ENCODE results near the gene URB2. TPM values are rescaled to one million over a fixed set of nuclear protein-coding genes. Genes with fewer than 3 reads are reported as not detected.

The URB2 gene
- total and polyA plus RNA-seq, 2 experiments from 2014 or later, result 4.7 to 7.5 TPM

GRCh38 chr1:229600229-229600628 is 25.8 kb upstream of the URB2 start:
- H3K36me3 ChIP-seq, result no peaks in the 10 kb centered on the region
- H3K4me1 ChIP-seq (ENCODE audit: low read depth), result peaks cover 8% of the 10 kb centered on the region
- H3K4me3 ChIP-seq, result no peak overlapping the region
- DNase-seq (ENCODE audit: low read depth in 1 of 2, low spot score in 1 of 2), result no peak
- H3K27ac ChIP-seq, result no peak overlapping the region
- no peak for TF ChIP-seq CTCF (IDR thresholded peaks at IDR 0.05; ENCODE audit: low read depth, low read length)
- no peaks in the 10 kb centered on the region for H3K27me3 ChIP-seq
- no peaks in the 10 kb centered on the region for H3K9me3 ChIP-seq (ENCODE audit: low read depth)

- Histone ChIP-seq H3K36me3 (peaks cover 11% of the 10 kb centered on the region), H3K4me3 (no peak overlapping the region), H3K27ac (no peak overlapping the region), H3K4me1 (ENCODE audit: low read depth) (peaks cover 8% of the 10 kb centered on the region), H3K9me3 (ENCODE audit: low read depth) (no peaks in the 10 kb centered on the region), H3K27me3 (no peaks in the 10 kb centered on the region)
- TF ChIP-seq CTCF (IDR thresholded peaks at IDR 0.05; ENCODE audit: low read depth, low read length), result no peak
- no peak for DNase-seq (ENCODE audit: low read depth in 1 of 2, low spot score in 1 of 2)
Measured at GRCh38 chr1:229603371-229604005, 22.6 kb upstream of the URB2 start.

GRCh38 chr1:229607370-229607769 is 18.7 kb upstream of the URB2 start:
- Histone ChIP-seq H3K27ac (no peak overlapping the region), H3K4me1 (ENCODE audit: low read depth) (peaks cover 7% of the 10 kb centered on the region), H3K27me3 (no peaks in the 10 kb centered on the region), H3K36me3 (peaks cover 29% of the 10 kb centered on the region), H3K4me3 (no peak overlapping the region), H3K9me3 (ENCODE audit: low read depth) (no peaks in the 10 kb centered on the region)
- TF ChIP-seq CTCF (IDR thresholded peaks at IDR 0.05; ENCODE audit: low read depth, low read length), result no peak
- DNase-seq (ENCODE audit: low read depth in 1 of 2, low spot score in 1 of 2), result no peak

GRCh38 chr1:229608590-229608989 is 17.5 kb upstream of the URB2 start:
- DNase-seq (ENCODE audit: low read depth in 1 of 2, low spot score in 1 of 2), result no peak
- Histone ChIP-seq H3K36me3 (peaks cover 29% of the 10 kb centered on the region), H3K27ac (no peak overlapping the region), H3K4me3 (no peak overlapping the region), H3K4me1 (ENCODE audit: low read depth) (no peaks in the 10 kb centered on the region), H3K9me3 (ENCODE audit: low read depth) (no peaks in the 10 kb centered on the region), H3K27me3 (no peaks in the 10 kb centered on the region)
- no peak for TF ChIP-seq CTCF (IDR thresholded peaks at IDR 0.05; ENCODE audit: low read depth, low read length)

- Histone ChIP-seq H3K27me3 (no peaks in the 10 kb centered on the region), H3K27ac (no peak overlapping the region), H3K4me3 (no peak overlapping the region), H3K36me3 (peaks cover 14% of the 10 kb centered on the region), H3K4me1 (ENCODE audit: low read depth) (no peaks in the 10 kb centered on the region), H3K9me3 (ENCODE audit: low read depth) (no peaks in the 10 kb centered on the region)
- TF ChIP-seq CTCF (IDR thresholded peaks at IDR 0.05; ENCODE audit: low read depth, low read length), result no peak
- no peak for DNase-seq (ENCODE audit: low read depth in 1 of 2, low spot score in 1 of 2)
Measured at GRCh38 chr1:229613938-229614337, 12.1 kb upstream of the URB2 start.
